Esophagus muscularis mucosa (tissue), 3 donors: ENCODE measurements around the gene TENM4.

Experiments used
- EP300 ChIP-seq: sonication (generic); formaldehyde crosslinking; IDR thresholded peaks from one replicate; pipeline ENCODE4 v1.6.1; 2017; ENCODE audit warnings: antibody characterized with exemption
- TF ChIP-seq, protein P1 (sequence below), 3 experiments: fragments of 200-600 bp in 2 of 3; fragments of 450-650 bp in 1 of 3; sonication (generic) in 2 of 3; IDR thresholded peaks; one replicate each; pipeline ENCODE4 v1.5.1; 2017 to 2019; ENCODE audit warnings: antibody characterized with exemption in 3 of 3, mild to moderate bottlenecking in 2 of 3, moderate library complexity in 1 of 3

DNA sequence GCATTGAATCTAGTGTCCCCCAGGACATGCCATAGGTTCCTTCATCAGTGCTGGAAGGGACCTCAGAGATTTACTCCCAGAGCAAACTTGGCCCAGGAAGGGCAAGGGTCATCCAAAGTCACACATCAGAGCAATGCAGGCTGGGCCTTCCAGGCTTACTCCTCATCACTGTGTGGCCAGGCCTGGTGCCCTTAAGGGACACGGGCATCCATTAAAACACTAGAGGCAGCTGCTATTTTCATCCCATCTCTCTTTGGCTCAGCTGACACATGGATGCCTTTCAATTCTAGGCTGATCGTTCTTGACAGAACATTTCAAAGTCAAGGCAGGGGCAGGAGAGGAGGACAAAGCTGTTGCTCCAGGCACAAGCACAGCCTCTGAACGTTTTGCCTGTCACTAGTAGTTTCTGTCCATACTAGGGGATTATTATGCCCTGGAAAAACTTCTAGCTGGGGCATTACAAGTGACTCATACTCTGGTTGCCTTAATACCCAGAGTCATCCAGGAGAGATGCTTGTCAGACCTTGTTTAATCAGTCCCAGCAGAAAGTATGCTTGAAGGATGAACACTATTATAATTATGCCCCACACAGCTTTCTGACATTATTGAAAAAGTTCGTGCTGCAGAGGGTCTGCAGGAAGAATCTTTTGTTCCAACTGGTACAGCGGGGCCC, 240.3 kb downstream of the TENM4 start:
- TF ChIP-seq, protein P1, sequence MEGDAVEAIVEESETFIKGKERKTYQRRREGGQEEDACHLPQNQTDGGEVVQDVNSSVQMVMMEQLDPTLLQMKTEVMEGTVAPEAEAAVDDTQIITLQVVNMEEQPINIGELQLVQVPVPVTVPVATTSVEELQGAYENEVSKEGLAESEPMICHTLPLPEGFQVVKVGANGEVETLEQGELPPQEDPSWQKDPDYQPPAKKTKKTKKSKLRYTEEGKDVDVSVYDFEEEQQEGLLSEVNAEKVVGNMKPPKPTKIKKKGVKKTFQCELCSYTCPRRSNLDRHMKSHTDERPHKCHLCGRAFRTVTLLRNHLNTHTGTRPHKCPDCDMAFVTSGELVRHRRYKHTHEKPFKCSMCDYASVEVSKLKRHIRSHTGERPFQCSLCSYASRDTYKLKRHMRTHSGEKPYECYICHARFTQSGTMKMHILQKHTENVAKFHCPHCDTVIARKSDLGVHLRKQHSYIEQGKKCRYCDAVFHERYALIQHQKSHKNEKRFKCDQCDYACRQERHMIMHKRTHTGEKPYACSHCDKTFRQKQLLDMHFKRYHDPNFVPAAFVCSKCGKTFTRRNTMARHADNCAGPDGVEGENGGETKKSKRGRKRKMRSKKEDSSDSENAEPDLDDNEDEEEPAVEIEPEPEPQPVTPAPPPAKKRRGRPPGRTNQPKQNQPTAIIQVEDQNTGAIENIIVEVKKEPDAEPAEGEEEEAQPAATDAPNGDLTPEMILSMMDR (IDR thresholded peaks at IDR 0.05): no peak
- TF ChIP-seq EP300: no peak
